HCT116 (cell line): Measurements from ENCODE around the gene LPCAT2.

Experiments
- ATF3 ChIP-seq: IDR thresholded peaks from 2 replicates; pipeline ENCODE4 v1.6.1; 2012
- CBX3 ChIP-seq: IDR thresholded peaks from 2 replicates; pipeline ENCODE4 v1.6.1; 2012; ENCODE audit warnings: low read depth
- CTCF ChIP-seq, 3 experiments: fragments of 200-600 bp in 1 of 3; sonication (generic) in 1 of 3; IDR thresholded peaks in 2 of 3; conservative IDR thresholded peaks in 1 of 3; 2 replicates each; pipeline ENCODE4 v1.5.1; 2012 to 2017; ENCODE audit warnings: low read depth in 2 of 3, low read length in 2 of 3, antibody characterized with exemption in 1 of 3, borderline replicate concordance in 1 of 3, control low read depth in 1 of 3, mild to moderate bottlenecking in 1 of 3, mixed read lengths in 1 of 3, mixed run types in 1 of 3, moderate library complexity in 1 of 3; ENCODE audit not compliant: insufficient read depth in 1 of 3
- ELF1 ChIP-seq: IDR thresholded peaks from 2 replicates; pipeline ENCODE4 v1.6.1; 2012; ENCODE audit warnings: low read depth, borderline replicate concordance
- EZH2phosphoT487 ChIP-seq: fragments of 200-600 bp; IDR thresholded peaks from 2 replicates; pipeline ENCODE4 v1.6.1; 2018; ENCODE audit warnings: antibody characterized with exemption, borderline replicate concordance
- MAX ChIP-seq: IDR thresholded peaks from 2 replicates; pipeline ENCODE4 v1.6.1; 2012
- POLR2A ChIP-seq: IDR thresholded peaks from 2 replicates; pipeline ENCODE4 v1.7.0; 2011; ENCODE audit warnings: borderline replicate concordance; ENCODE audit not compliant: insufficient read depth, insufficient read length; ENCODE audit errors: extremely low read depth
- POLR2AphosphoS5 ChIP-seq: IDR thresholded peaks from 2 replicates; pipeline ENCODE4 v1.6.1; 2011; ENCODE audit warnings: mild to moderate bottlenecking, low read depth, low read length, moderate library complexity
- RAD21 ChIP-seq: IDR thresholded peaks from 2 replicates; pipeline ENCODE4 v1.6.1; 2012; ENCODE audit warnings: low read depth, mild to moderate bottlenecking
- REST ChIP-seq: IDR thresholded peaks from 2 replicates; pipeline ENCODE4 v1.6.1; 2012; ENCODE audit warnings: low read depth
- SP1 ChIP-seq: IDR thresholded peaks from 2 replicates; pipeline ENCODE4 v1.6.1; 2012; ENCODE audit warnings: low read depth
- ZNF274 ChIP-seq: fragments of 200-500 bp; sonication (Bioruptor generic); IDR thresholded peaks from 2 replicates; pipeline ENCODE4 v1.6.1; 2014; ENCODE audit warnings: mild to moderate bottlenecking, low read depth, low read length, inconsistent platforms

- TF ChIP-seq POLR2A = no peak
- TF ChIP-seq CTCF (IDR thresholded peaks at IDR 0.05 in 2 of 3, conservative IDR thresholded peaks at IDR 0.05 in 1 of 3; ENCODE audit: borderline replicate concordance in 1 of 3, insufficient read depth in 1 of 3, low read depth in 2 of 3, low read length in 2 of 3) = no peak
- no peak for TF ChIP-seq ZNF274
- no peak for TF ChIP-seq MAX
- TF ChIP-seq RAD21 = no peak
- TF ChIP-seq CBX3 = no peak
- TF ChIP-seq POLR2AphosphoS5 = no peak
- no peak for TF ChIP-seq SP1
- no peak for TF ChIP-seq ELF1
- TF ChIP-seq ATF3 = no peak
- TF ChIP-seq REST = no peak
- TF ChIP-seq EZH2phosphoT487 = no peak
These were observed 51.2 kb downstream of the LPCAT2 start for GRCh38 chr16:55559933-55560516.
